ENCODE measurements around the gene TBCD.

TBCD gene

DNA sequence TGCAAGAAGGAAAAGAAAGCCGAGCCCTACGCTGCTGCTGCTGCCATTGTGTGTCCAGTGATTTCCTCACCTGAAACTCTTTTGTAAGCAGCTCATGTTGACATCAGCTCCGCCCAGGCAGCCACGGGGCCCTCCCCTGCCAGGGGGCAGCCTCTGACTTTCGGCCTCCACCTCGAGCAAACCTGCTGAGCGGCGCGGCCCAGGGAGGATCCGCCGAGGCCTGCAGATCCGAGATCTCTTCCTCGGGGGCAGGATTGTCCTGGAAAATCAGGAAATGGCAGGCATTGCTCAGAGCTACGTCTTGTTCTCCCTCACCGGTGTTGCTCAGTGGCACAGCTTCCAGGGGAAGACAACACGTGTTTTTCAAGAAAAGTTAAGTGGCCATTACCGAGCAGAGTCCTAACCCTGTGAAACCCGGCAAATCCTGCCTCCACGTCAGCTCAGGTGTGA, 123.6 kb downstream of the TBCD start:
- Histone ChIP-seq H3K27ac (peak overlapping the region; percentile 52; the same call in 1 of the 2 replicates), H3K4me3 (no peak overlapping the region), H3K36me3 (ENCODE audit: insufficient read depth, low read length) (peaks cover 12% of the 10 kb centered on the region), H3K9ac (ENCODE audit: insufficient read length) (no peak overlapping the region), H3K9me3 (ENCODE audit: low read depth, low read length) (no peaks in the 10 kb centered on the region)
- no peak for DNase-seq (ENCODE audit: low read depth, low spot score)
- TF ChIP-seq FOXP2 (optimal IDR thresholded peaks at IDR 0.05; ENCODE audit: control extremely low read depth, extremely low read length, insufficient read depth), result no peak
- TF ChIP-seq POLR2AphosphoS5 (IDR thresholded peaks at IDR 0.05; ENCODE audit: borderline replicate concordance, low read depth, low read length), result no peak
- TF ChIP-seq EZH2 (IDR thresholded peaks at IDR 0.05), result no peak

- peaks cover 6% of the 10 kb centered on the region for H3K36me3 ChIP-seq (ENCODE audit: insufficient read depth, low read length)
- 0 out of 2 replicates have a peak overlapping the region, but pooled peaks have one; percentile 13 for H3K27ac ChIP-seq
- H3K9ac ChIP-seq (ENCODE audit: insufficient read length), result peak overlapping the region; percentile 53
- H3K9me3 ChIP-seq (ENCODE audit: low read depth, low read length), result no peaks in the 10 kb centered on the region
- TF ChIP-seq FOXP2 (optimal IDR thresholded peaks at IDR 0.05; ENCODE audit: control extremely low read depth, extremely low read length, insufficient read depth) (no peak), EZH2 (IDR thresholded peaks at IDR 0.05) (no peak), POLR2AphosphoS5 (IDR thresholded peaks at IDR 0.05; ENCODE audit: borderline replicate concordance, low read depth, low read length) (no peak)
- no peak overlapping the region for H3K4me3 ChIP-seq
- no peak for DNase-seq (ENCODE audit: low read depth, low spot score)
Measured at GRCh38 chr17:82876149-82876548, 124.3 kb downstream of the TBCD start.

GRCh38 chr17:82876602-82877379, 124.9 kb downstream of the TBCD start:
- DNase-seq (ENCODE audit: low read depth, low spot score), result no peak
- Histone ChIP-seq H3K9ac (ENCODE audit: insufficient read length) (peak overlapping the region; percentile 53), H3K36me3 (ENCODE audit: insufficient read depth, low read length) (peaks cover 4% of the 10 kb centered on the region), H3K4me3 (no peak overlapping the region), H3K9me3 (ENCODE audit: low read depth, low read length) (no peaks in the 10 kb centered on the region), H3K27ac (0 out of 2 replicates have a peak overlapping the region, but pooled peaks have one; percentile 0)
- TF ChIP-seq POLR2AphosphoS5 (IDR thresholded peaks at IDR 0.05; ENCODE audit: borderline replicate concordance, low read depth, low read length) (no peak), FOXP2 (optimal IDR thresholded peaks at IDR 0.05; ENCODE audit: control extremely low read depth, extremely low read length, insufficient read depth) (no peak), EZH2 (IDR thresholded peaks at IDR 0.05) (no peak)

DNA sequence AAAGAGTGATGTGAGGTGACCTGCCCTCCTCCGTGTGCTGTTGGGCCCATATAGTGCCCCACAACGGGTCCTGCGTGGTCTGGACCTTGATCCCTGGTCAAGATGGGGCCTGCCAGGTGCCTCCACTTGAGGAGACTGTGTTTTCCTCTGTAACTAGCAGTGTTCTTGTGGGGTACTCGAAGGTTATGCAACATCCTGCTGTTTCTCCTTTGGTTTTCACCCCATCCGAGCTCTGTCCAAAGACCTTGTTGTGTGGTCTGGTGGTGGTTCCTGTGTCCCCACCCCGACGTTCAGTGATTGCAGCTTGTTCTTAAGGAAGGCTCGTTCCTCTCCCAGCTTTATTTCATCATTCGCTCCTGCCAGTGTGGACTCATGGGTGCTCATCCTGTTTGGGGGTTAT, 126.7 kb downstream of the TBCD start:
- Histone ChIP-seq H3K36me3 (ENCODE audit: insufficient read depth, low read length) (peaks cover 4% of the 10 kb centered on the region), H3K27ac (no peak overlapping the region), H3K9me3 (ENCODE audit: low read depth, low read length) (no peaks in the 10 kb centered on the region), H3K4me3 (no peak overlapping the region), H3K9ac (ENCODE audit: insufficient read length) (no peak overlapping the region)
- no peak for DNase-seq (ENCODE audit: low read depth, low spot score)
- TF ChIP-seq POLR2AphosphoS5 (IDR thresholded peaks at IDR 0.05; ENCODE audit: borderline replicate concordance, low read depth, low read length) (no peak), EZH2 (IDR thresholded peaks at IDR 0.05) (no peak), FOXP2 (optimal IDR thresholded peaks at IDR 0.05; ENCODE audit: control extremely low read depth, extremely low read length, insufficient read depth) (no peak)

DNA sequence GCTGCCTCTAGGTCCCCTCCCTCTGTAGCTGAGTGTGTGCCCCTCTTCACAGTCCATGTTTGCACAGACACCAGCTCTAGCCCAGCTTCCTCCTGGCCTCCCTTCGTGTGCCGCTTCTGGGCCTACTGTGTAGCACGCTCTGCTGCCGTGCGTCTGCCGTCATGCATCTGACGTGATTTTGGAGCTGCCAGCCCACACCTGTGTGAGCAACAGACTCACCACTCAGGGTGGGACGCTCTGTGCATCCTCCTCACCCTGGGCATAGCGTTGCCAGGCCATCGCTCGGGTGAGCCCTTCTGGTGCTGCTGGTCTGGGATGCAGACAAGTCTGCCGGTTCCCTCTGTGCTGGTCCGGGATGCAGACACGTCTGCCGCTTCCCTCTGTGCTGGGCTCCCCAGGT, 127.4 kb downstream of the TBCD start:
- no peak overlapping the region for H3K9ac ChIP-seq (ENCODE audit: insufficient read length)
- peaks cover 4% of the 10 kb centered on the region for H3K36me3 ChIP-seq (ENCODE audit: insufficient read depth, low read length)
- no peak overlapping the region for H3K27ac ChIP-seq
- no peaks in the 10 kb centered on the region for H3K9me3 ChIP-seq (ENCODE audit: low read depth, low read length)
- no peak for TF ChIP-seq EZH2 (IDR thresholded peaks at IDR 0.05)
- TF ChIP-seq POLR2AphosphoS5 (IDR thresholded peaks at IDR 0.05; ENCODE audit: borderline replicate concordance, low read depth, low read length), result no peak
- TF ChIP-seq FOXP2 (optimal IDR thresholded peaks at IDR 0.05; ENCODE audit: control extremely low read depth, extremely low read length, insufficient read depth), result no peak
- DNase-seq (ENCODE audit: low read depth, low spot score), result no peak
- no peak overlapping the region for H3K4me3 ChIP-seq

GRCh38 chr17:82880620-82881323, 128.9 kb downstream of the TBCD start:
- Histone ChIP-seq H3K36me3 (ENCODE audit: insufficient read depth, low read length) (peaks cover under 1% of the 10 kb centered on the region), H3K27ac (no peak overlapping the region), H3K4me3 (no peak overlapping the region), H3K9me3 (ENCODE audit: low read depth, low read length) (no peaks in the 10 kb centered on the region), H3K9ac (ENCODE audit: insufficient read length) (no peak overlapping the region)
- DNase-seq (ENCODE audit: low read depth, low spot score), result no peak
- TF ChIP-seq FOXP2 (optimal IDR thresholded peaks at IDR 0.05; ENCODE audit: control extremely low read depth, extremely low read length, insufficient read depth), result no peak
- no peak for TF ChIP-seq EZH2 (IDR thresholded peaks at IDR 0.05)
- no peak for TF ChIP-seq POLR2AphosphoS5 (IDR thresholded peaks at IDR 0.05; ENCODE audit: borderline replicate concordance, low read depth, low read length)

DNA sequence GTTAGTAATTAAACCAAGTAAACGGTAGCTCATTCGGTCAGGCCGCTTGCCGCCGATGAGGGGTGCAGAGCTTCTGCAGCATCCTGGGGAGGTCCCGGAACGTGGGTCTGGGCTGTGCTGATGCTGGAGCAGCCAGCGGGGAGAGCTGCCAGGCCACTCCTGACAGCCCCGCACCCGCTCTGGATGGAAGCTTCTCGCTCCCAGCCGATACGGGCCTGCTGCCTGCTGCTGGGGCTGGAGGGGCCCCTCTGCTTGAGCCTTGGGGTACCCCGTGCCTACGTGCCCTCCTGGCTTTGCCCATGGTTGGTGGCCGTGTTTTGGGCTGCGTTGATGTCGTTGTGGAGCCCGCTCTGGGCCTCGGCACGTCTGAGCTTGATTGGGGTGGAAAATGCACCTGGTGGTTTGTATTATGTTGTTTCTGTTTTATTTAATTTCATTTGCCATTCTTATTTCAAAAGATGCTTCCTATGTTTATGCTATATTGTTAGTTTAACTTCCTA, 129.5 kb downstream of the TBCD start:
- Histone ChIP-seq H3K4me3 (no peak overlapping the region), H3K27ac (no peak overlapping the region), H3K9me3 (ENCODE audit: low read depth, low read length) (no peaks in the 10 kb centered on the region), H3K9ac (ENCODE audit: insufficient read length) (no peak overlapping the region), H3K36me3 (ENCODE audit: insufficient read depth, low read length) (no peaks in the 10 kb centered on the region; the same call in 1 of the 2 replicates)
- DNase-seq (ENCODE audit: low read depth, low spot score), result no peak
- TF ChIP-seq POLR2AphosphoS5 (IDR thresholded peaks at IDR 0.05; ENCODE audit: borderline replicate concordance, low read depth, low read length) (no peak), FOXP2 (optimal IDR thresholded peaks at IDR 0.05; ENCODE audit: control extremely low read depth, extremely low read length, insufficient read depth) (no peak), EZH2 (IDR thresholded peaks at IDR 0.05) (no peak)
